GM18951 (cell line): ENCODE measurements around the gene POLE4.

Source experiments
- POLR2A ChIP-seq: IDR thresholded peaks from 4 replicates; pipeline ENCODE4 v1.6.1; 2011; ENCODE audit warnings: mild to moderate bottlenecking; ENCODE audit not compliant: insufficient read length, insufficient read depth; ENCODE audit errors: extremely low read depth
- in situ Hi-C: fragments of 300-500 bp; cut with MboI; formaldehyde crosslinking; loops from one replicate; pipeline ENCODE4 v1.12.0; 2022; ENCODE audit warnings: low sequenced_read_pairs, mixed read lengths, inconsistent platforms; ENCODE audit not compliant: unreplicated experiment

The POLE4 gene

GRCh38 chr2:74947703-74948102, 10.7 kb upstream of the POLE4 start:
- in situ Hi-C loops, result no loop called here
- no peak for TF ChIP-seq POLR2A

GRCh38 chr2:74948779-74949178, 9.7 kb upstream of the POLE4 start:
- in situ Hi-C loops, result no loop called here
- TF ChIP-seq POLR2A, result no peak

GRCh38 chr2:74951211-74951754, 7.2 kb upstream of the POLE4 start:
- in situ Hi-C loops, result no loop called here
- no peak for TF ChIP-seq POLR2A

- no peak for TF ChIP-seq POLR2A
- in situ Hi-C loops, result no loop called here
Observed at GRCh38 chr2:74952575-74952974, 5.9 kb upstream of the POLE4 start.

- no peak for TF ChIP-seq POLR2A
- in situ Hi-C loops, result no loop called here
Observed at GRCh38 chr2:74953796-74954499, 4.5 kb upstream of the POLE4 start.

- TF ChIP-seq POLR2A, result no peak
- in situ Hi-C loops, result no loop called here
Observed at GRCh38 chr2:74954500-74954874, 4.0 kb upstream of the POLE4 start.

GRCh38 chr2:74957886-74958273, 563 bp upstream of the POLE4 start:
- in situ Hi-C loops, result no loop called here
- no peak for TF ChIP-seq POLR2A

GRCh38 chr2:74959106-74959751, 786 bp downstream of the POLE4 start:
- no peak for TF ChIP-seq POLR2A
- in situ Hi-C loops, result no loop called here

- in situ Hi-C loops, result no loop called here
- TF ChIP-seq POLR2A, result no peak
Observed at GRCh38 chr2:74966887-74967286, 8.4 kb downstream of the POLE4 start.

- in situ Hi-C loops, result no loop called here
- no peak for TF ChIP-seq POLR2A
Observed at GRCh38 chr2:74975016-74975415, 16.6 kb downstream of the POLE4 start.

GRCh38 chr2:74979844-74980243, 21.4 kb downstream of the POLE4 start:
- in situ Hi-C loops, result no loop called here
- no peak for TF ChIP-seq POLR2A

- in situ Hi-C loops, result no loop called here
- TF ChIP-seq POLR2A, result no peak
Observed at GRCh38 chr2:74982577-74982976, 24.1 kb downstream of the POLE4 start.

- TF ChIP-seq POLR2A, result no peak
- in situ Hi-C loops, result no loop called here
Observed at GRCh38 chr2:74983631-74984392, 25.4 kb downstream of the POLE4 start.
